T-cell (primary cell): Measurements from ENCODE around the gene ASPG. TPM values are rescaled to one million over a fixed set of nuclear protein-coding genes. Genes with fewer than 3 reads are reported as not detected.

Experiments
- ATAC-seq, 4 experiments: fragments of 200-7000 bp in 3 of 4; fragments of 150-1000 bp in 1 of 4; cut with Tn5 transposase; replicated peaks in 1 of 4; 1 replicate in 3 of 4; 2 replicates in 1 of 4; pipeline ENCODE4 v1.10.0; 2021; ENCODE audit warnings: moderate library complexity in 3 of 4, mild to moderate bottlenecking in 2 of 4, moderate number of reproducible peaks in 1 of 4
- CTCF ChIA-PET, 2 donors: fragments of 300-600 bp; sonication (Branson Sonifier 250); formaldehyde crosslinking; loops; one replicate each; lab custom pipeline; 2022; ENCODE audit warnings: antibody characterized with exemption in 2 of 2; lab: Charles Lee
- POLR2A ChIA-PET, 2 donors: fragments of 300-600 bp; sonication (Branson Sonifier 250); formaldehyde crosslinking; loops; one replicate each; lab custom pipeline; 2022; ENCODE audit warnings: antibody characterized with exemption in 2 of 2; lab: Charles Lee
- DNase-seq, 35 experiments: peaks; one replicate each; pipeline versions ENCODE4 v3.0.0 to v3.0.0-alpha.2; 2013 to 2023
- H3K27ac ChIP-seq: one replicate; pipeline ENCODE4 v1.5.1; 2013; ENCODE audit warnings: low read length
- H3K27me3 ChIP-seq, 2 experiments: replicated peaks in 1 of 2; 1 replicate in 1 of 2; 2 replicates in 1 of 2; pipeline versions ENCODE4 v1.6.1 to v1.7.0; 2013; ENCODE audit warnings: low read length in 1 of 2, mixed read lengths in 1 of 2; ENCODE audit not compliant: control insufficient read depth in 2 of 2, insufficient read depth in 2 of 2; ENCODE audit errors: extremely low read depth in 1 of 2
- H3K36me3 ChIP-seq, 2 donors: 1 replicate in 1 of 2; 2 replicates in 1 of 2; pipeline versions ENCODE4 v1.6.1 to v1.7.0; 2013; ENCODE audit warnings: low read length in 1 of 2; ENCODE audit not compliant: control insufficient read depth in 2 of 2, insufficient read depth in 1 of 2; ENCODE audit errors: extremely low read depth in 1 of 2
- H3K4me1 ChIP-seq, 2 experiments: 1 replicate in 1 of 2; 2 replicates in 1 of 2; pipeline versions ENCODE4 v1.6.1 to v1.7.0; 2013; ENCODE audit warnings: low read length in 2 of 2, mixed read lengths in 1 of 2; ENCODE audit not compliant: insufficient read depth in 2 of 2, control insufficient read depth in 1 of 2; ENCODE audit errors: extremely low read depth in 1 of 2
- H3K4me3 ChIP-seq, 2 donors: 1 replicate in 1 of 2; 2 replicates in 1 of 2; pipeline versions ENCODE4 v1.5.1 to v1.7.0; 2013; ENCODE audit warnings: mild to moderate bottlenecking in 2 of 2, low read length in 1 of 2, moderate library complexity in 1 of 2; ENCODE audit not compliant: control insufficient read depth in 1 of 2; ENCODE audit errors: extremely low read depth in 1 of 2
- H3K9me3 ChIP-seq: 2 replicates; pipeline ENCODE4 v1.7.0; 2013
- H3K27ac Mint-ChIP-seq, 2 donors: one replicate each; pipeline ENCODE4 v1.8.0; 2020 to 2021; ENCODE audit warnings: mild to moderate bottlenecking in 2 of 2, mixed read lengths in 2 of 2
- H3K27me3 Mint-ChIP-seq, 2 donors: one replicate each; pipeline ENCODE4 v1.8.0; 2021 to 2022; ENCODE audit warnings: mixed read lengths in 2 of 2
- H3K36me3 Mint-ChIP-seq: one replicate; pipeline ENCODE4 v1.8.0; 2021; ENCODE audit warnings: mixed read lengths
- H3K4me1 Mint-ChIP-seq, 3 donors: one replicate each; pipeline ENCODE4 v1.8.0; 2020 to 2022; ENCODE audit warnings: mixed read lengths in 3 of 3, mild to moderate bottlenecking in 1 of 3
- H3K4me3 Mint-ChIP-seq, 3 donors: one replicate each; pipeline ENCODE4 v1.8.0; 2020 to 2022; ENCODE audit warnings: mild to moderate bottlenecking in 3 of 3, mixed read lengths in 3 of 3, moderate library complexity in 3 of 3
- H3K9me3 Mint-ChIP-seq, 3 donors: one replicate each; pipeline ENCODE4 v1.8.0; 2020 to 2022; ENCODE audit warnings: mixed read lengths in 3 of 3
- WGBS: methylation state at CpG from one replicate; pipeline ENCODE4 v1.1.5; 2013; ENCODE audit warnings: missing lambda C conversion rate; ENCODE audit not compliant: insufficient coverage; 5-methylcytosine and 5-hydroxymethylcytosine counted together
- total RNA-seq, 35 experiments: library from RNA in 6 of 35; stranded (reverse) in 6 of 35; fragments of 120-200 nt in 1 of 35; gene quantifications; one replicate each; pipeline versions ENCODE4 v1.2.1 to v1.2.4 and lab custom pipeline; 2013 to 2026

ASPG gene
- total RNA-seq, 5 donors from 2014 or later (not counting 1 experiment from before 2014, with no cell fraction given): 0.26 to 0.57 (median 0.38) TPM; not detected in 2

GRCh38 chr14:104086661-104087461, 1.4 kb downstream of the ASPG start:
- DNase-seq: no peak
- CTCF ChIA-PET: interaction anchor here in 1 of 2 donors (0.9 kb wide), 1 partner anchor 9 kb away, joined by 3 read pairs; no protein-coding TSS in a partner anchor

GRCh38 chr14:104087505-104087904, 2.0 kb downstream of the ASPG start:
- ATAC-seq (no peak), DNase-seq (no peak)
- H3K9me3 Mint-ChIP-seq: no peaks in the 10 kb centered on the region
- peaks cover 0 to 40% of the 10 kb centered on the region in 2 experiments for H3K27me3 ChIP-seq
- H3K4me3 Mint-ChIP-seq: no peak overlapping the region
- peaks cover 0 to 4% of the 10 kb centered on the region in 2 experiments for H3K4me1 ChIP-seq
- POLR2A ChIA-PET: no interaction called here
- H3K4me1 Mint-ChIP-seq: peaks cover 0 to 4% (median 3%) of the 10 kb centered on the region in 3 donors
- H3K27ac ChIP-seq: no peak overlapping the region
- H3K27me3 Mint-ChIP-seq: peaks cover 15 to 28% of the 10 kb centered on the region in 2 donors
- no peak overlapping the region for H3K4me3 ChIP-seq
- CTCF ChIA-PET: no interaction called here
- WGBS: 89% methylated on average over 7 of the region's 17 CpGs
- no peaks in the 10 kb centered on the region for H3K36me3 Mint-ChIP-seq
- H3K9me3 ChIP-seq: no peaks in the 10 kb centered on the region
- no peaks in the 10 kb centered on the region for H3K36me3 ChIP-seq
- no peak overlapping the region for H3K27ac Mint-ChIP-seq

More at GRCh38 chr14:104086661-104087461, 1.4 kb downstream of the ASPG start:
- peaks cover 0 to 4% (median 3%) of the 10 kb centered on the region in 3 donors for H3K4me1 Mint-ChIP-seq
- Histone ChIP-seq H3K36me3 (no peaks in the 10 kb centered on the region), H3K4me1 (peaks cover 0 to 4% of the 10 kb centered on the region in 2 experiments), H3K27me3 (peaks cover 0 to 44% of the 10 kb centered on the region in 2 experiments), H3K9me3 (no peaks in the 10 kb centered on the region), H3K27ac (no peak overlapping the region), H3K4me3 (no peak overlapping the region)
- POLR2A ChIA-PET: no interaction called here
- H3K36me3 Mint-ChIP-seq: no peaks in the 10 kb centered on the region
- no peaks in the 10 kb centered on the region for H3K9me3 Mint-ChIP-seq
- no peak for ATAC-seq
- no peak overlapping the region for H3K27ac Mint-ChIP-seq
- H3K4me3 Mint-ChIP-seq: peak overlapping the region in 1 of 3 donors; percentile 50
- peaks cover 15 to 31% of the 10 kb centered on the region in 2 donors for H3K27me3 Mint-ChIP-seq
- 82% methylated on average over 14 of the region's 16 CpGs for WGBS

GRCh38 chr14:104087981-104088850, 2.7 kb downstream of the ASPG start:
- Histone ChIP-seq H3K27me3 (peaks cover 0 to 39% of the 10 kb centered on the region in 2 experiments), H3K4me3 (no peak overlapping the region), H3K27ac (no peak overlapping the region), H3K36me3 (no peaks in the 10 kb centered on the region), H3K4me1 (peaks cover 0 to 4% of the 10 kb centered on the region in 2 experiments), H3K9me3 (no peaks in the 10 kb centered on the region)
- Mint-ChIP-seq H3K36me3 (no peaks in the 10 kb centered on the region), H3K9me3 (no peaks in the 10 kb centered on the region), H3K4me3 (no peak overlapping the region), H3K4me1 (peaks cover 0 to 4% (median 3%) of the 10 kb centered on the region in 3 donors), H3K27ac (no peak overlapping the region), H3K27me3 (peaks cover 12 to 23% of the 10 kb centered on the region in 2 donors)
- 80% methylated on average over 18 of the region's 23 CpGs for WGBS
- CTCF ChIA-PET: no interaction called here
- ATAC-seq (no peak), DNase-seq (no peak)
- POLR2A ChIA-PET: no interaction called here

- Mint-ChIP-seq H3K27ac (no peak overlapping the region), H3K27me3 (peaks cover 7 to 10% of the 10 kb centered on the region in 2 donors)
- CTCF ChIA-PET: no interaction called here
These were observed 4.7 kb downstream of the ASPG start for GRCh38 chr14:104090071-104090748.

GRCh38 chr14:104091061-104091926, 5.8 kb downstream of the ASPG start:
- no peak overlapping the region for H3K27ac Mint-ChIP-seq
- DNase-seq (no peak), ATAC-seq (no peak)
- no peaks in the 10 kb centered on the region for H3K9me3 Mint-ChIP-seq
- H3K4me3 Mint-ChIP-seq: no peak overlapping the region
- WGBS: 79% methylated on average over 25 of the region's 26 CpGs
- H3K27me3 ChIP-seq: peaks cover 0 to 34% of the 10 kb centered on the region in 2 experiments
- CTCF ChIA-PET: interaction anchor here in 1 of 2 donors (0.6 kb wide), 1 partner anchor 659 kb away, joined by 3 read pairs; no protein-coding TSS in a partner anchor
- peaks cover 7 to 13% of the 10 kb centered on the region in 2 donors for H3K27me3 Mint-ChIP-seq
- POLR2A ChIA-PET: no interaction called here
- peaks cover 3 to 7% (median 5%) of the 10 kb centered on the region in 3 donors for H3K4me1 Mint-ChIP-seq
- no peak overlapping the region for H3K4me3 ChIP-seq
- H3K36me3 ChIP-seq: no peaks in the 10 kb centered on the region
- no peaks in the 10 kb centered on the region for H3K9me3 ChIP-seq
- no peaks in the 10 kb centered on the region for H3K36me3 Mint-ChIP-seq
- H3K27ac ChIP-seq: no peak overlapping the region
- peaks cover 0 to 7% of the 10 kb centered on the region in 2 experiments for H3K4me1 ChIP-seq

More at GRCh38 chr14:104090071-104090748, 4.7 kb downstream of the ASPG start:
- Histone ChIP-seq H3K9me3 (no peaks in the 10 kb centered on the region), H3K27ac (no peak overlapping the region), H3K4me3 (no peak overlapping the region), H3K27me3 (peaks cover 0 to 39% of the 10 kb centered on the region in 2 experiments), H3K4me1 (peaks cover 0 to 11% of the 10 kb centered on the region in 2 experiments), H3K36me3 (no peaks in the 10 kb centered on the region)
- ATAC-seq: no peak
- no peak for DNase-seq
- no peaks in the 10 kb centered on the region for H3K9me3 Mint-ChIP-seq
- H3K36me3 Mint-ChIP-seq: no peaks in the 10 kb centered on the region
- 88% methylated on average over 13 of the region's 20 CpGs for WGBS
- POLR2A ChIA-PET: no interaction called here
- peaks cover 3 to 7% (median 5%) of the 10 kb centered on the region in 3 donors for H3K4me1 Mint-ChIP-seq
- no peak overlapping the region for H3K4me3 Mint-ChIP-seq
